22Rv1 (cell line): ENCODE measurements around the gene AEN.

Experiments
- H3K27ac ChIP-seq: fragments of 450-650 bp; 2 replicates; pipeline ENCODE4 v1.5.1; 2017
- CTCF ChIP-seq: fragments of 450-650 bp; IDR thresholded peaks from 2 replicates; pipeline ENCODE4 v1.5.1; 2017; ENCODE audit warnings: mild to moderate bottlenecking
- ZFX ChIP-seq: fragments of 450-650 bp; IDR thresholded peaks from 2 replicates; pipeline ENCODE4 v1.6.1; 2017; ENCODE audit warnings: antibody characterized with exemption, borderline replicate concordance

AEN gene

GRCh38 chr15:88622605-88622975 is 1.4 kb downstream of the AEN start:
- H3K27ac ChIP-seq, result peak overlapping the region; percentile 89
- no peak for TF ChIP-seq ZFX

- TF ChIP-seq CTCF, result no peak
- peak overlapping the region; percentile 89 for H3K27ac ChIP-seq
These were observed 1.9 kb downstream of the AEN start for GRCh38 chr15:88623061-88623460.

GRCh38 chr15:88623632-88624031 is 2.5 kb downstream of the AEN start:
- peak overlapping the region; percentile 89 for H3K27ac ChIP-seq
- TF ChIP-seq ZFX (no peak), CTCF (no peak)

GRCh38 chr15:88624156-88624970 is 3.2 kb downstream of the AEN start:
- TF ChIP-seq CTCF (no peak), ZFX (no peak)
- peak overlapping the region; percentile 89 for H3K27ac ChIP-seq

GRCh38 chr15:88624971-88625490 is 3.9 kb downstream of the AEN start:
- TF ChIP-seq ZFX, result no peak
- no peak for TF ChIP-seq CTCF
- H3K27ac ChIP-seq, result peak overlapping the region; percentile 89

GRCh38 chr15:88625943-88626741 is 5.0 kb downstream of the AEN start:
- no peak overlapping the region for H3K27ac ChIP-seq
- no peak for TF ChIP-seq CTCF
- TF ChIP-seq ZFX, result no peak

- H3K27ac ChIP-seq, result no peak overlapping the region
- TF ChIP-seq CTCF (no peak), ZFX (no peak)
These were observed 6.3 kb downstream of the AEN start for GRCh38 chr15:88627463-88627862.
